Retina (tissue), 1 donor: ENCODE data around the gene ZSWIM3.
"Not testable (repeated sequence)": the region's sequence is repeated elsewhere in the genome, so short reads cannot be mapped to it uniquely, and the experiment has no call there.

Experiments used
- DNase-seq: peaks from one replicate; pipeline ENCODE4 v3.0.0-alpha.2; 2016

Gene ZSWIM3

GRCh38 chr20:45861221-45862075, 4.0 kb downstream of the ZSWIM3 start:
- DNase-seq = no peak

GRCh38 chr20:45863543-45864470, 6.4 kb downstream of the ZSWIM3 start:
- no peak for DNase-seq

- no peak for DNase-seq
These were observed 9.0 kb downstream of the ZSWIM3 start for GRCh38 chr20:45866454-45866853.

GRCh38 chr20:45867136-45867818, 9.9 kb downstream of the ZSWIM3 start:
- DNase-seq = no peak

GRCh38 chr20:45867819-45868176, 10.4 kb downstream of the ZSWIM3 start:
- no peak for DNase-seq

GRCh38 chr20:45872626-45873025, 15.2 kb downstream of the ZSWIM3 start:
- no peak for DNase-seq

GRCh38 chr20:45873409-45874103, 16.1 kb downstream of the ZSWIM3 start:
- no peak for DNase-seq

- DNase-seq = not testable (repeated sequence)
These were observed 16.7 kb downstream of the ZSWIM3 start for GRCh38 chr20:45874104-45874481.

GRCh38 chr20:45874576-45874975, 17.2 kb downstream of the ZSWIM3 start:
- no peak for DNase-seq

GRCh38 chr20:45878076-45878761, 20.8 kb downstream of the ZSWIM3 start:
- no peak for DNase-seq

- DNase-seq = peak; percentile 97
These were observed 23.8 kb downstream of the ZSWIM3 start, which contains the start of gene ZSWIM1 for GRCh38 chr20:45880988-45881788. ZSWIM1 (plus strand) TSS chr20:45881227; CDS start chr20:45882593, 1,366 bp downstream.

GRCh38 chr20:45882469-45883099, 25.2 kb downstream of the ZSWIM3 start:
- no peak for DNase-seq

- no peak for DNase-seq
These were observed 25.7 kb downstream of the ZSWIM3 start for GRCh38 chr20:45883100-45883469.

GRCh38 chr20:45886590-45887345, 29.4 kb downstream of the ZSWIM3 start:
- DNase-seq = no peak

GRCh38 chr20:45887346-45887715, 29.9 kb downstream of the ZSWIM3 start, which contains the start of gene SPATA25:
SPATA25 (minus strand) TSS chr20:45887622; CDS start chr20:45887590, 32 bp downstream.
- DNase-seq = no peak

- DNase-seq = no peak
These were observed 31.3 kb downstream of the ZSWIM3 start for GRCh38 chr20:45888681-45889080.

GRCh38 chr20:45890077-45890984, 32.9 kb downstream of the ZSWIM3 start:
- DNase-seq = peak; percentile 91
